K562 (cell line): ENCODE data around the gene FAM222A. TPM values are rescaled to one million over a fixed set of nuclear protein-coding genes. Genes with fewer than 3 reads are reported as not detected.

ENCODE experiments used
- ATAC-seq: fragments of 200-7000 bp; cut with Tn5 transposase; 3 replicates; pipeline ENCODE4 v1.9.1; 2020; ENCODE audit warnings: moderate library complexity
- BruUV-seq: library from RNA; stranded (reverse); fragments of 400-500 nt; replicated peaks from 2 replicates; lab custom pipeline; 2021; lab: Mats Ljungman, UMichigan
- CTCF ChIA-PET: fragments of 300-600 bp; formaldehyde crosslinking; extraction: SDS; loops from one replicate; lab custom pipeline; 2021; ENCODE audit warnings: low intra/inter-chr PET ratio; lab: Yijun Ruan, JAX
- POLR2A ChIA-PET: fragments of 300-600, 350-650 bp; sonication (Branson Sonifier 250); formaldehyde crosslinking; extraction: SDS; loops from one replicate; lab custom pipeline; 2021; ENCODE audit warnings: antibody characterized with exemption, inconsistent platforms; lab: Yijun Ruan, JAX
- DNase-seq, 4 experiments: peaks; one replicate each; pipeline versions ENCODE4 v3.0.0 to v3.0.0-alpha.2; 2011 to 2018; ENCODE audit warnings: low spot score in 3 of 4, mixed read lengths in 3 of 4; ENCODE audit errors: extremely low read depth in 1 of 4
- FAIRE-seq: peaks from 2 replicates; lab custom pipeline; 2011; peaks lifted over from hg19 to GRCh38; lab: Jason Lieb, UNC
- H2AFZ ChIP-seq: 2 replicates; pipeline ENCODE4 v1.6.0; 2011; ENCODE audit warnings: low read depth, low read length, control low read depth, inconsistent platforms
- H3K27ac ChIP-seq: fragments of 200-600 bp; 3 replicates; pipeline ENCODE4 v1.8.0; 2011; ENCODE audit warnings: low read depth, mild to moderate bottlenecking, control low read depth, inconsistent platforms, low read length, moderate library complexity, mixed read lengths; ENCODE audit errors: extremely low read depth
- H3K27me3 ChIP-seq, 2 experiments: fragments of 300-600 bp in 1 of 2; 2 replicates in 1 of 2; 3 replicates in 1 of 2; pipeline versions ENCODE4 v1.6.0 to v1.8.0; 2011; ENCODE audit warnings: inconsistent platforms in 2 of 2, low read length in 2 of 2, mild to moderate bottlenecking in 1 of 2, mixed read lengths in 1 of 2, moderate library complexity in 1 of 2; ENCODE audit not compliant: control insufficient read depth in 2 of 2, insufficient read depth in 2 of 2
- H3K36me3 ChIP-seq: fragments of 300-600 bp; 3 replicates; pipeline ENCODE4 v1.8.0; 2011; ENCODE audit warnings: mild to moderate bottlenecking, low read length, inconsistent platforms; ENCODE audit not compliant: control insufficient read depth, insufficient read depth
- H3K4me1 ChIP-seq, 2 experiments: fragments of 200-600 bp in 1 of 2; replicated peaks in 1 of 2; 2 replicates in 1 of 2; 3 replicates in 1 of 2; pipeline versions ENCODE4 v1.5.1 to v1.8.0; 2011; ENCODE audit warnings: inconsistent platforms in 2 of 2, low read length in 2 of 2, mild to moderate bottlenecking in 1 of 2, mixed read lengths in 1 of 2, moderate library complexity in 1 of 2; ENCODE audit not compliant: control insufficient read depth in 2 of 2, insufficient read depth in 2 of 2
- H3K4me2 ChIP-seq: 2 replicates; pipeline ENCODE4 v1.6.1; 2011; ENCODE audit warnings: low read length, control low read depth, inconsistent platforms, mixed read lengths; ENCODE audit not compliant: insufficient read depth
- H3K4me3 ChIP-seq: fragments of 200-600 bp; sonication (generic), shearing (Covaris generic); 2 replicates; pipeline ENCODE4 v1.5.1; 2016; ENCODE audit warnings: control low read depth, inconsistent platforms
- H3K79me2 ChIP-seq: fragments of 200-600 bp; 3 replicates; pipeline ENCODE4 v1.8.0; 2011; ENCODE audit warnings: low read length, inconsistent platforms; ENCODE audit not compliant: control insufficient read depth, insufficient read depth
- H3K9ac ChIP-seq, 2 experiments: 2 replicates each; pipeline versions ENCODE4 v1.6.0 to v1.6.1; 2011; ENCODE audit warnings: low read depth in 2 of 2, low read length in 2 of 2, control low read depth in 1 of 2, inconsistent platforms in 1 of 2, mild to moderate bottlenecking in 1 of 2, mixed read lengths in 1 of 2; ENCODE audit not compliant: insufficient read depth in 1 of 2
- H3K9me1 ChIP-seq: one replicate; pipeline ENCODE4 v1.6.0; 2011; ENCODE audit warnings: inconsistent platforms, mild to moderate bottlenecking, low read length, moderate library complexity; ENCODE audit not compliant: control insufficient read depth, insufficient read depth
- H3K9me3 ChIP-seq: replicated peaks from 2 replicates; pipeline ENCODE4 v1.5.1; 2011; ENCODE audit warnings: low read depth, low read length, inconsistent platforms; ENCODE audit not compliant: control insufficient read depth, insufficient read depth
- H4K20me1 ChIP-seq: replicated peaks from 2 replicates; pipeline ENCODE4 v1.6.1; 2011; ENCODE audit warnings: low read length, inconsistent platforms, mixed read lengths; ENCODE audit not compliant: control insufficient read depth, insufficient read depth
- BMI1 ChIP-seq: fragments of 150-350 bp; IDR thresholded peaks from 2 replicates; pipeline ENCODE4 v1.6.1; 2014; ENCODE audit warnings: low read length
- E2F3 ChIP-seq: fragments of 250-450 bp; sonication (Bioruptor Pico); IDR thresholded peaks from 2 replicates; pipeline ENCODE4 v1.4.0; 2020; ENCODE audit warnings: mild to moderate bottlenecking
- NFE2 ChIP-seq: IDR thresholded peaks from 2 replicates; pipeline ENCODE4 v1.6.1; 2014; ENCODE audit warnings: antibody characterized with exemption, low read depth
- ZNF639 ChIP-seq, 2 experiments: fragments of 200-800 bp in 1 of 2; sonication (Bioruptor generic) in 1 of 2; sonication (generic) in 1 of 2; formaldehyde crosslinking in 1 of 2; IDR thresholded peaks in 1 of 2; conservative IDR thresholded peaks in 1 of 2; 2 replicates each; pipeline versions ENCODE4 v1.5.0 to v1.6.1; 2016 to 2020; ENCODE audit warnings: missing compliant biosample characterization in 1 of 2, missing genetic modification characterization in 1 of 2, missing genetic modification reagents in 1 of 2
- WGBS: fragments of 100-300 bp; shearing (Covaris generic); methylation state at CpG from one replicate; pipeline ENCODE4 v1.1.6; 2016; ENCODE audit warnings: low coverage, mixed read lengths; ENCODE audit not compliant: insufficient coverage; ENCODE audit errors: missing lambda C conversion rate; 5-methylcytosine and 5-hydroxymethylcytosine counted together
- in situ Hi-C: fragments of 300-500 bp; cut with MboI; formaldehyde crosslinking; loops from 4 replicates; pipeline ENCODE4 v1.15.0; 2018; ENCODE audit warnings: inconsistent platforms, mixed read lengths
- intact Hi-C: fragments of 100-400 bp; cut with micrococcal nuclease; formaldehyde crosslinking; loops from 2 replicates; pipeline ENCODE4 v1.14.2; 2022
- polyA plus RNA-seq, 8 experiments: library from polyadenylated mRNA; depleted of rRNA in 4 of 8; stranded (reverse) in 5 of 8; unstranded in 3 of 8; fragments of >200 nt; fragmentation: Nextera tagmentation in 2 of 8; fragmentation: Illumina TruSeq in 1 of 8; extraction: Ambion mirVana in 2 of 8; extraction: Trizol in 1 of 8; gene quantifications; 2 replicates each; pipeline versions ENCODE4 v1.2.1 to v1.2.3, GENCODE V29; 2011 to 2014; ENCODE audit warnings: inconsistent platforms in 1 of 8, missing spikeins in 1 of 8
- total RNA-seq, 7 experiments: library from RNA; depleted of rRNA in 6 of 7; stranded (reverse); fragments of >200 nt in 6 of 7; fragmentation: Illumina TruSeq in 2 of 7; extraction: Trizol in 2 of 7; gene quantifications; 2 replicates each; pipeline versions ENCODE4 v1.2.1 to v1.2.3, GENCODE V29; 2011 to 2021; ENCODE audit warnings: low replicate concordance in 1 of 7

The FAM222A gene
- total and polyA plus RNA-seq, 9 of the 15 experiments (the other 6 are each of a cell fraction or from before 2014, with no cell fraction given), result 0.03 to 0.36 (median 0.12) TPM; not detected in 1

GRCh38 chr12:109768901-109769670 is 55.5 kb downstream of the FAM222A start:
- no peak overlapping the region for H3K4me3 ChIP-seq
- no peak overlapping the region for H3K4me2 ChIP-seq
- no peak overlapping the region for H2AFZ ChIP-seq
- H3K9me1 ChIP-seq, result no peaks in the 10 kb centered on the region
- WGBS, result 6% methylated on average over 32 of the region's 38 CpGs
- DNase-seq, result no peak
- H3K27me3 ChIP-seq, result peaks cover 29 to 81% of the 10 kb centered on the region in 2 experiments; a peak in 4 of 5 replicates
- H3K79me2 ChIP-seq, result no peaks in the 10 kb centered on the region
- H3K9me3 ChIP-seq, result no peaks in the 10 kb centered on the region
- no TSS peak for BruUV-seq
- no peak for ATAC-seq
- peaks cover 9% of the 10 kb centered on the region; the same call in 1 of the 2 replicates for H4K20me1 ChIP-seq
- H3K27ac ChIP-seq, result no peak overlapping the region
- CTCF ChIA-PET, result no interaction called here
- FAIRE-seq, result no peak
- H3K4me1 ChIP-seq, result peaks cover 0 to 22% of the 10 kb centered on the region in 2 experiments; a peak in 3 of 5 replicates
- TF ChIP-seq NFE2, result no peak
- no peak for TF ChIP-seq E2F3 (CRISPR knock-in tag)
- TF ChIP-seq BMI1, result no peak
- no peak for TF ChIP-seq ZNF639 (CRISPR knock-in tag; conservative IDR thresholded peaks at IDR 0.05 in 1 of 2, IDR thresholded peaks at IDR 0.05 in 1 of 2)
- in situ Hi-C loops (no loop called here), intact Hi-C loops (no loop called here)
- POLR2A ChIA-PET, result interaction anchor here (0.6 kb wide), 1 partner anchor 10 kb away, joined by 3 read pairs; no protein-coding TSS in a partner anchor
- no peaks in the 10 kb centered on the region for H3K36me3 ChIP-seq
- no peak overlapping the region for H3K9ac ChIP-seq
